A673 (cell line): ENCODE results near the gene CTTN.

Experiments used
- EZH2 ChIP-seq: fragments of 200-600 bp; sonication (generic); IDR thresholded peaks from 2 replicates; pipeline ENCODE4 v1.6.1; 2017; ENCODE audit warnings: borderline replicate concordance, low read depth, mild to moderate bottlenecking, mixed read lengths, antibody characterized with exemption, low read length; ENCODE audit not compliant: poor library complexity, severe bottlenecking
- TF ChIP-seq, protein P1 (sequence below): fragments of 300-800, 200-600 bp; sonication (generic); conservative IDR thresholded peaks from 2 replicates; pipeline ENCODE4 v1.5.1; 2017; ENCODE audit warnings: low read depth, mild to moderate bottlenecking, antibody characterized with exemption, low read length, moderate library complexity, mixed read lengths

DNA sequence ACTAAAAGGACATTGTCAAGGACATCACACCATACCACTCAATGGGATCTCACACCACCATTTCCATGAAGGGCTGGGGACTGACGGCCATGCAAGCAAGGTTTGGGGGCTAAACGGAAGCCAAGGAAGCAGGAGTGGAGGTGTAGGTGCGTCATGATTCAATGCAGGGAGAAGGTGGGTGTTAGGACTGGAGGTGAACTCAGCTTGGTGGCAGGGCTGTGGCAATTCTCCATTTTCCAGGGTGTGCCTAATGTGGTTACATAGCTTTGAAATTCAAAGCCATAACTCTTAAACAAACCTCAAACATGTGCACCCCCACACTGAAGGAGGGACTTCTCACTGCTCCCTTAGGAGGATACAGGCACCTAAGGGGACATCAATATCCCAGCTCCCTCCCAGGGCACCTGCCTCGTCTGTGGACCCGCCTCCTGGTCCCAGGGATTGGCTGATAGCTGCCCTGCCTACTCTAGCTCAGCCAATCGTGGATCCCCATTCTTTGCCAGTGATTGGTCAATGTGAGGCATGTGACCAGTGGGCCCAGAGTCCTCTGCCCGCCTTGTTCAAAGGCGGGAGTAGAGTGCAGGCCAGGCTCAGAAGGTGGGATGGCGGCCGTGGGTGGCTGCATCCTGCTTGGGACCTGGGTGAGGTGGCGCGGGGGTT lies 64.6 kb downstream of the CTTN start:
- TF ChIP-seq, protein P1, sequence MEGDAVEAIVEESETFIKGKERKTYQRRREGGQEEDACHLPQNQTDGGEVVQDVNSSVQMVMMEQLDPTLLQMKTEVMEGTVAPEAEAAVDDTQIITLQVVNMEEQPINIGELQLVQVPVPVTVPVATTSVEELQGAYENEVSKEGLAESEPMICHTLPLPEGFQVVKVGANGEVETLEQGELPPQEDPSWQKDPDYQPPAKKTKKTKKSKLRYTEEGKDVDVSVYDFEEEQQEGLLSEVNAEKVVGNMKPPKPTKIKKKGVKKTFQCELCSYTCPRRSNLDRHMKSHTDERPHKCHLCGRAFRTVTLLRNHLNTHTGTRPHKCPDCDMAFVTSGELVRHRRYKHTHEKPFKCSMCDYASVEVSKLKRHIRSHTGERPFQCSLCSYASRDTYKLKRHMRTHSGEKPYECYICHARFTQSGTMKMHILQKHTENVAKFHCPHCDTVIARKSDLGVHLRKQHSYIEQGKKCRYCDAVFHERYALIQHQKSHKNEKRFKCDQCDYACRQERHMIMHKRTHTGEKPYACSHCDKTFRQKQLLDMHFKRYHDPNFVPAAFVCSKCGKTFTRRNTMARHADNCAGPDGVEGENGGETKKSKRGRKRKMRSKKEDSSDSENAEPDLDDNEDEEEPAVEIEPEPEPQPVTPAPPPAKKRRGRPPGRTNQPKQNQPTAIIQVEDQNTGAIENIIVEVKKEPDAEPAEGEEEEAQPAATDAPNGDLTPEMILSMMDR: no peak
- no peak for TF ChIP-seq EZH2
